ENCODE data around the gene RPP21.
A peak's percentile ranks its signal among the peaks of the same experiment; 100 is the strongest.

Gene RPP21

GRCh38 chr6:30325150-30325872 lies 19.6 kb upstream of the RPP21 start:
- Mint-ChIP-seq H3K36me3 (ENCODE audit: low read depth) (peaks cover 52% of the 10 kb centered on the region), H3K27ac (peak overlapping the region; percentile 97), H3K27me3 (no peaks in the 10 kb centered on the region), H3K4me1 (peaks cover 70% of the 10 kb centered on the region), H3K9me3 (no peaks in the 10 kb centered on the region), H3K4me3 (peak overlapping the region; percentile 97)
- DNase-seq (peak; percentile 87), ATAC-seq (no peak)

GRCh38 chr6:30325873-30326525 lies 19.0 kb upstream of the RPP21 start:
- no peaks in the 10 kb centered on the region for H3K27me3 Mint-ChIP-seq
- ATAC-seq (peak; percentile 80), DNase-seq (peak; percentile 81)
- H3K36me3 Mint-ChIP-seq (ENCODE audit: low read depth) = peaks cover 49% of the 10 kb centered on the region
- H3K27ac Mint-ChIP-seq = peak overlapping the region; percentile 97
- H3K9me3 Mint-ChIP-seq = no peaks in the 10 kb centered on the region
- peaks cover 64% of the 10 kb centered on the region for H3K4me1 Mint-ChIP-seq
- peak overlapping the region; percentile 97 for H3K4me3 Mint-ChIP-seq

- Mint-ChIP-seq H3K9me3 (no peaks in the 10 kb centered on the region), H3K4me1 (peaks cover 58% of the 10 kb centered on the region), H3K4me3 (peak within 1 kb of the TSS; percentile 97), H3K36me3 (ENCODE audit: low read depth) (peaks cover 50% of the 10 kb centered on the region), H3K27ac (peak within 1 kb of the TSS; percentile 97), H3K27me3 (no peaks in the 10 kb centered on the region)
- DNase-seq = peak; percentile 87
- peak; percentile 65 for ATAC-seq
Measured at GRCh38 chr6:30326526-30327231, 18.3 kb upstream of the RPP21 start, which contains the start of gene TRIM39. Gene TRIM39, plus strand, starts transcription at chr6:30326927. Its CDS starts 2,391 bp downstream, at chr6:30329318.

GRCh38 chr6:30327232-30327746 lies 17.7 kb upstream of the RPP21 start:
- H3K36me3 Mint-ChIP-seq (ENCODE audit: low read depth) = peaks cover 45% of the 10 kb centered on the region
- ATAC-seq = no peak

GRCh38 chr6:30328397-30328796 lies 16.6 kb upstream of the RPP21 start:
- Mint-ChIP-seq H3K4me3 (no peak overlapping the region), H3K27me3 (no peaks in the 10 kb centered on the region), H3K9me3 (no peaks in the 10 kb centered on the region), H3K4me1 (peaks cover 41% of the 10 kb centered on the region), H3K36me3 (ENCODE audit: low read depth) (peaks cover 44% of the 10 kb centered on the region), H3K27ac (peak overlapping the region; percentile 17)
- DNase-seq = no peak
- ATAC-seq = no peak

More at GRCh38 chr6:30327232-30327746, 17.7 kb upstream of the RPP21 start:
- DNase-seq = no peak
- Mint-ChIP-seq H3K27ac (peak overlapping the region; percentile 97), H3K9me3 (no peaks in the 10 kb centered on the region), H3K4me3 (peak overlapping the region; percentile 97), H3K27me3 (no peaks in the 10 kb centered on the region), H3K4me1 (peaks cover 52% of the 10 kb centered on the region)

- H3K9me3 Mint-ChIP-seq = no peaks in the 10 kb centered on the region
- no peaks in the 10 kb centered on the region for H3K27me3 Mint-ChIP-seq
- DNase-seq = no peak
- peaks cover 47% of the 10 kb centered on the region for H3K36me3 Mint-ChIP-seq (ENCODE audit: low read depth)
- H3K4me1 Mint-ChIP-seq = peaks cover 32% of the 10 kb centered on the region
- ATAC-seq = no peak
- peak overlapping the region; percentile 17 for H3K27ac Mint-ChIP-seq
- H3K4me3 Mint-ChIP-seq = no peak overlapping the region
Measured at GRCh38 chr6:30329331-30329730, 15.6 kb upstream of the RPP21 start.

GRCh38 chr6:30331981-30332380 lies 13.0 kb upstream of the RPP21 start:
- DNase-seq = no peak
- Mint-ChIP-seq H3K36me3 (ENCODE audit: low read depth) (peaks cover 60% of the 10 kb centered on the region), H3K27ac (no peak overlapping the region), H3K27me3 (no peaks in the 10 kb centered on the region), H3K4me1 (peaks cover 18% of the 10 kb centered on the region), H3K4me3 (no peak overlapping the region), H3K9me3 (no peaks in the 10 kb centered on the region)
- no peak for ATAC-seq

- no peak for ATAC-seq
- no peaks in the 10 kb centered on the region for H3K27me3 Mint-ChIP-seq
- no peaks in the 10 kb centered on the region for H3K4me1 Mint-ChIP-seq
- no peak for DNase-seq
- H3K9me3 Mint-ChIP-seq = no peaks in the 10 kb centered on the region
- peaks cover 63% of the 10 kb centered on the region for H3K36me3 Mint-ChIP-seq (ENCODE audit: low read depth)
- no peak overlapping the region for H3K4me3 Mint-ChIP-seq
- peak overlapping the region; percentile 21 for H3K27ac Mint-ChIP-seq
Measured at GRCh38 chr6:30334075-30334783, 10.7 kb upstream of the RPP21 start.

- Mint-ChIP-seq H3K4me1 (peaks cover 25% of the 10 kb centered on the region), H3K9me3 (no peaks in the 10 kb centered on the region), H3K36me3 (ENCODE audit: low read depth) (peaks cover 39% of the 10 kb centered on the region), H3K4me3 (no peak overlapping the region), H3K27me3 (no peaks in the 10 kb centered on the region), H3K27ac (no peak overlapping the region)
- no peak for ATAC-seq
- no peak for DNase-seq
Measured at GRCh38 chr6:30340589-30341054, 4.3 kb upstream of the RPP21 start.

GRCh38 chr6:30341218-30341617 lies 3.7 kb upstream of the RPP21 start:
- Mint-ChIP-seq H3K4me3 (no peak overlapping the region), H3K36me3 (ENCODE audit: low read depth) (peaks cover 36% of the 10 kb centered on the region), H3K9me3 (no peaks in the 10 kb centered on the region), H3K27ac (no peak overlapping the region), H3K27me3 (no peaks in the 10 kb centered on the region), H3K4me1 (peaks cover 30% of the 10 kb centered on the region)
- no peak for ATAC-seq
- DNase-seq = no peak

- Mint-ChIP-seq H3K27me3 (no peaks in the 10 kb centered on the region), H3K4me3 (no peak overlapping the region), H3K9me3 (no peaks in the 10 kb centered on the region), H3K4me1 (peaks cover 31% of the 10 kb centered on the region), H3K27ac (no peak overlapping the region), H3K36me3 (ENCODE audit: low read depth) (peaks cover 32% of the 10 kb centered on the region)
- ATAC-seq = no peak
- DNase-seq = no peak
Measured at GRCh38 chr6:30341728-30342127, 3.2 kb upstream of the RPP21 start.

- Mint-ChIP-seq H3K36me3 (ENCODE audit: low read depth) (peaks cover 19% of the 10 kb centered on the region), H3K4me1 (peaks cover 40% of the 10 kb centered on the region), H3K9me3 (no peaks in the 10 kb centered on the region), H3K27ac (peak overlapping the region; percentile 84), H3K27me3 (no peaks in the 10 kb centered on the region), H3K4me3 (peak overlapping the region; percentile 86)
- DNase-seq (no peak), ATAC-seq (peak; percentile 21)
Measured at GRCh38 chr6:30344191-30344867, 627 bp upstream of the RPP21 start.

GRCh38 chr6:30345852-30346251 lies 896 bp downstream of the RPP21 start:
- no peak for ATAC-seq
- no peaks in the 10 kb centered on the region for H3K27me3 Mint-ChIP-seq
- peak overlapping the region; percentile 50 for H3K27ac Mint-ChIP-seq
- peaks cover 40% of the 10 kb centered on the region for H3K4me1 Mint-ChIP-seq
- DNase-seq = no peak
- no peaks in the 10 kb centered on the region for H3K9me3 Mint-ChIP-seq
- H3K36me3 Mint-ChIP-seq (ENCODE audit: low read depth) = peaks cover 10% of the 10 kb centered on the region
- H3K4me3 Mint-ChIP-seq = peak overlapping the region; percentile 86
